IMR-90 (cell line): ENCODE results near the gene NEURL1. TPM values are rescaled to one million over a fixed set of nuclear protein-coding genes. Genes with fewer than 3 reads are reported as not detected.

Source experiments
- ATAC-seq: fragments of 200-7000 bp; cut with Tn5 transposase; 2 replicates; pipeline ENCODE4 v1.9.1; 2020; ENCODE audit warnings: low read depth, mild to moderate bottlenecking, moderate library complexity
- BruUV-seq: library from RNA; stranded (reverse); fragments of 400-500 nt; replicated peaks from 2 replicates; lab custom pipeline; 2021; lab: Mats Ljungman, UMichigan
- CTCF ChIA-PET: fragments of 300-600 bp; formaldehyde crosslinking; extraction: SDS; loops from one replicate; lab custom pipeline; 2021; ENCODE audit warnings: antibody characterized with exemption; lab: Yijun Ruan, JAX
- POLR2A ChIA-PET: fragments of 300-600 bp; sonication (Branson Sonifier 250); formaldehyde crosslinking; loops from one replicate; lab custom pipeline; 2022; ENCODE audit warnings: antibody characterized with exemption; ENCODE audit not compliant: unreplicated experiment; lab: Charles Lee
- DNase-seq: peaks from one replicate; pipeline ENCODE4 v3.0.0; 2013
- H2AFZ ChIP-seq: replicated peaks from 2 replicates; pipeline ENCODE3; 2013; ENCODE audit warnings: low read length, mild to moderate bottlenecking; ENCODE audit not compliant: poor library complexity
- H2AK5ac ChIP-seq: 2 replicates; pipeline ENCODE4 v1.6.1; 2013; ENCODE audit warnings: low read depth, low read length, inconsistent platforms
- H2AK9ac ChIP-seq: replicated peaks from 2 replicates; pipeline ENCODE3; 2013; ENCODE audit warnings: mild to moderate bottlenecking, low read depth, low read length, moderate library complexity; ENCODE audit not compliant: poor library complexity
- H2BK120ac ChIP-seq: 2 replicates; pipeline ENCODE4 v1.6.1; 2013; ENCODE audit warnings: low read depth, low read length, inconsistent platforms
- H2BK15ac ChIP-seq: 3 replicates; pipeline ENCODE4 v1.6.1; 2013; ENCODE audit warnings: low read depth, low read length, inconsistent platforms
- H2BK20ac ChIP-seq: 2 replicates; pipeline ENCODE4 v1.6.1; 2013; ENCODE audit warnings: low read depth, mild to moderate bottlenecking, inconsistent platforms, low read length, moderate library complexity
- H2BK5ac ChIP-seq: 2 replicates; pipeline ENCODE4 v1.6.1; 2013; ENCODE audit warnings: mild to moderate bottlenecking, low read depth, low read length, inconsistent platforms; ENCODE audit not compliant: poor library complexity, severe bottlenecking
- H3K14ac ChIP-seq: replicated peaks from 2 replicates; pipeline ENCODE4 v1.6.1; 2013; ENCODE audit warnings: low read depth, low read length, inconsistent platforms
- H3K18ac ChIP-seq: 2 replicates; pipeline ENCODE4 v1.6.1; 2013; ENCODE audit warnings: low read depth, low read length, control low read depth
- H3K23ac ChIP-seq: 2 replicates; pipeline ENCODE4 v1.6.1; 2013; ENCODE audit warnings: low read depth, low read length, inconsistent platforms
- H3K27ac ChIP-seq: 2 replicates; pipeline ENCODE4 v1.5.1; 2013; ENCODE audit warnings: mild to moderate bottlenecking, control low read depth, low read length; ENCODE audit not compliant: insufficient read depth
- H3K27me3 ChIP-seq: 2 replicates; pipeline ENCODE4 v1.6.1; 2013; ENCODE audit warnings: low read length; ENCODE audit not compliant: control insufficient read depth, insufficient read depth
- H3K36me3 ChIP-seq: 2 replicates; pipeline ENCODE4 v1.6.1; 2013; ENCODE audit warnings: low read length, mixed read lengths; ENCODE audit not compliant: control insufficient read depth, insufficient read depth
- H3K4ac ChIP-seq: 2 replicates; pipeline ENCODE4 v1.6.1; 2013; ENCODE audit warnings: low read depth, low read length, inconsistent platforms
- H3K4me1 ChIP-seq: 2 replicates; pipeline ENCODE4 v1.6.1; 2013; ENCODE audit warnings: low read length, mixed read lengths; ENCODE audit not compliant: control insufficient read depth, insufficient read depth
- H3K4me2 ChIP-seq: 2 replicates; pipeline ENCODE4 v1.6.1; 2013; ENCODE audit warnings: low read depth, mild to moderate bottlenecking, control low read depth, low read length, moderate library complexity
- H3K4me3 ChIP-seq: 2 replicates; pipeline ENCODE4 v1.5.1; 2013; ENCODE audit warnings: low read depth, mild to moderate bottlenecking, control low read depth, low read length, moderate library complexity; ENCODE audit not compliant: insufficient read depth
- H3K56ac ChIP-seq: 2 replicates; pipeline ENCODE4 v1.6.1; 2013; ENCODE audit warnings: low read length, inconsistent platforms; ENCODE audit not compliant: insufficient read depth; ENCODE audit errors: extremely low read depth
- H3K79me1 ChIP-seq, 2 experiments: 2 replicates each; pipeline ENCODE4 v1.6.1; 2013; ENCODE audit warnings: low read length in 2 of 2, inconsistent platforms in 1 of 2, low read depth in 1 of 2
- H3K9ac ChIP-seq: 2 replicates; pipeline ENCODE4 v1.6.1; 2013; ENCODE audit warnings: low read depth, low read length, control low read depth
- H3K9me1 ChIP-seq: 2 replicates; pipeline ENCODE4 v1.6.1; 2013; ENCODE audit warnings: low read length, inconsistent platforms; ENCODE audit not compliant: insufficient read depth
- H3K9me3 ChIP-seq: 2 replicates; pipeline ENCODE4 v1.6.1; 2013; ENCODE audit warnings: low read length; ENCODE audit not compliant: control insufficient read depth, insufficient read depth
- H4K20me1 ChIP-seq: 2 replicates; pipeline ENCODE4 v1.6.1; 2013; ENCODE audit warnings: low read length, inconsistent platforms; ENCODE audit not compliant: insufficient read depth
- H4K5ac ChIP-seq: 2 replicates; pipeline ENCODE4 v1.6.1; 2013; ENCODE audit warnings: mild to moderate bottlenecking, low read depth, low read length, control low read depth
- H4K8ac ChIP-seq, 2 experiments: 2 replicates each; pipeline ENCODE4 v1.6.1; 2013; ENCODE audit warnings: low read depth in 2 of 2, low read length in 2 of 2, control low read depth in 1 of 2, inconsistent platforms in 1 of 2
- H4K91ac ChIP-seq: 2 replicates; pipeline ENCODE4 v1.6.1; 2013; ENCODE audit warnings: low read depth, low read length, inconsistent platforms; ENCODE audit not compliant: insufficient read depth
- BHLHE40 ChIP-seq: fragments of 150-350 bp; IDR thresholded peaks from 2 replicates; pipeline ENCODE4 v1.6.1; 2016; ENCODE audit warnings: mild to moderate bottlenecking, low read depth, low read length
- CEBPB ChIP-seq: IDR thresholded peaks from 2 replicates; pipeline ENCODE4 v1.6.1; 2012; ENCODE audit warnings: low read depth, low read length, improper control_type of control experiment
- FOS ChIP-seq: fragments of 150-350 bp; IDR thresholded peaks from 2 replicates; pipeline ENCODE4 v1.6.1; 2016; ENCODE audit warnings: low read depth, low read length
- MAFK ChIP-seq: IDR thresholded peaks from 2 replicates; pipeline ENCODE4 v1.6.1; 2012; ENCODE audit warnings: low read depth, low read length, improper control_type of control experiment
- MXI1 ChIP-seq: IDR thresholded peaks from 2 replicates; pipeline ENCODE4 v1.6.1; 2012; ENCODE audit warnings: low read depth, mild to moderate bottlenecking, low read length, moderate library complexity, borderline replicate concordance
- NFE2L2 ChIP-seq: fragments of 150-350 bp; IDR thresholded peaks from 2 replicates; pipeline ENCODE4 v1.6.1; 2016; ENCODE audit warnings: low read depth, mild to moderate bottlenecking, low read length
- POLR2A ChIP-seq: IDR thresholded peaks from 2 replicates; pipeline ENCODE4 v1.6.1; 2012; ENCODE audit warnings: mild to moderate bottlenecking, low read depth, low read length
- RCOR1 ChIP-seq: IDR thresholded peaks from 2 replicates; pipeline ENCODE4 v1.6.1; 2012; ENCODE audit warnings: mild to moderate bottlenecking, low read length, improper control_type of control experiment; ENCODE audit not compliant: insufficient replicate concordance
- RFX5 ChIP-seq: IDR thresholded peaks from 2 replicates; pipeline ENCODE4 v1.8.0; 2012; ENCODE audit warnings: low read depth, mild to moderate bottlenecking, low read length, moderate library complexity
- SMC3 ChIP-seq: fragments of 150-350 bp; IDR thresholded peaks from 2 replicates; pipeline ENCODE4 v1.6.1; 2016; ENCODE audit warnings: low read depth, mild to moderate bottlenecking, antibody characterized with exemption, low read length, moderate library complexity
- USF2 ChIP-seq: fragments of 150-350 bp; IDR thresholded peaks from 2 replicates; pipeline ENCODE4 v1.6.1; 2017; ENCODE audit warnings: mild to moderate bottlenecking, antibody characterized with exemption, low read length, low read depth
- whole genome bisulfite sequencing, 2 experiments: methylation state at CpG; one replicate each; pipeline versions ENCODE4 v1.1.5 to v1.1.7; 2013; ENCODE audit warnings: missing lambda C conversion rate in 2 of 2; ENCODE audit not compliant: insufficient read length in 1 of 2; ENCODE audit errors: extremely low coverage in 2 of 2; 5-methylcytosine and 5-hydroxymethylcytosine counted together
- dilution Hi-C: fragments of 300-500 bp; cut with HindIII; formaldehyde crosslinking; loops from one replicate; pipeline ENCODE4 v1.14.3; 2018; ENCODE audit warnings: low sequenced_read_pairs; ENCODE audit not compliant: unreplicated experiment
- in situ Hi-C: fragments of 300-500 bp; cut with MboI; formaldehyde crosslinking; loops from 3 replicates; pipeline ENCODE4 v1.14.3; 2019; ENCODE audit warnings: low sequenced_read_pairs, inconsistent platforms, mixed read lengths
- intact Hi-C: fragments of 100-400 bp; cut with micrococcal nuclease; formaldehyde crosslinking; loops from 2 replicates; pipeline ENCODE4 v1.10.0; 2022
- polyA plus RNA-seq, 3 experiments: library from polyadenylated mRNA; depleted of rRNA; stranded (reverse); fragments of >200 nt; gene quantifications; 2 replicates each; pipeline ENCODE4 v1.2.3, GENCODE V29; 2012; ENCODE audit warnings: low replicate concordance in 1 of 3
- total RNA-seq: library from RNA; depleted of rRNA; stranded (reverse); fragments of >200 nt; gene quantifications from 2 replicates; pipeline ENCODE4 v1.2.3, GENCODE V29; 2012
- TF ChIP-seq, protein P1 (sequence below): fragments of 150-350 bp; IDR thresholded peaks from 2 replicates; pipeline ENCODE4 v1.6.1; 2016; ENCODE audit warnings: low read depth, mild to moderate bottlenecking, low read length, moderate library complexity, borderline replicate concordance

Gene NEURL1
- total and polyA plus RNA-seq, 2 of the 4 experiments (the other 2 are of a cell fraction): 0.36 to 0.82 TPM

GRCh38 chr10:103610083-103610472 lies 116.6 kb downstream of the NEURL1 start:
- Histone ChIP-seq H3K9me1 (peaks cover 11% of the 10 kb centered on the region; the same call in 1 of the 2 replicates), H3K9me3 (no peaks in the 10 kb centered on the region), H4K8ac (no peak overlapping the region), H3K23ac (no peak overlapping the region), H4K20me1 (no peaks in the 10 kb centered on the region), H2BK20ac (no peak overlapping the region), H2BK120ac (no peak overlapping the region), H3K36me3 (peaks cover 47% of the 10 kb centered on the region), H3K79me1 (peaks cover 4 to 37% of the 10 kb centered on the region in 2 experiments; a peak in 2 of 4 replicates), H4K91ac (no peak overlapping the region), H3K4me2 (no peak overlapping the region), H3K4me3 (no peak overlapping the region), H3K4me1 (peaks cover 16% of the 10 kb centered on the region), H3K9ac (no peak overlapping the region), H3K56ac (no peak overlapping the region), H3K27me3 (no peaks in the 10 kb centered on the region), H3K27ac (no peak overlapping the region), H2AK5ac (no peak overlapping the region), H2BK5ac (no peak overlapping the region), H2BK15ac (no peak overlapping the region), H3K14ac (no peak overlapping the region), H4K5ac (no peak overlapping the region), H2AFZ (no peak overlapping the region), H3K4ac (no peak overlapping the region), H3K18ac (no peak overlapping the region), H2AK9ac (no peak overlapping the region)
- intact Hi-C loops: no loop called here
- dilution Hi-C loops: loop anchor here (10.0 kb wide), 1 partner anchor 65 kb away; no protein-coding TSS in a partner anchor
- BruUV-seq: no TSS peak
- CTCF ChIA-PET: interaction anchor here (0.7 to 2.2 kb wide), 3 partner anchors 10 to 76 kb away, joined by 3 to 6 read pairs (median 5); no protein-coding TSS in a partner anchor
- no peak for DNase-seq
- no peak for ATAC-seq
- TF ChIP-seq CEBPB (no peak), BHLHE40 (no peak), RFX5 (no peak), NFE2L2 (no peak), MAFK (no peak), RCOR1 (no peak), FOS (no peak), MXI1 (no peak), SMC3 (no peak), POLR2A (no peak), USF2 (no peak)
- TF ChIP-seq, protein P1, sequence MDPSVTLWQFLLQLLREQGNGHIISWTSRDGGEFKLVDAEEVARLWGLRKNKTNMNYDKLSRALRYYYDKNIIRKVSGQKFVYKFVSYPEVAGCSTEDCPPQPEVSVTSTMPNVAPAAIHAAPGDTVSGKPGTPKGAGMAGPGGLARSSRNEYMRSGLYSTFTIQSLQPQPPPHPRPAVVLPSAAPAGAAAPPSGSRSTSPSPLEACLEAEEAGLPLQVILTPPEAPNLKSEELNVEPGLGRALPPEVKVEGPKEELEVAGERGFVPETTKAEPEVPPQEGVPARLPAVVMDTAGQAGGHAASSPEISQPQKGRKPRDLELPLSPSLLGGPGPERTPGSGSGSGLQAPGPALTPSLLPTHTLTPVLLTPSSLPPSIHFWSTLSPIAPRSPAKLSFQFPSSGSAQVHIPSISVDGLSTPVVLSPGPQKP: no peak
- no CpG with 5 or more reads among the region's 2 CpGs for WGBS, 2 experiments
- in situ Hi-C loops: loop anchor here (5.0 kb wide), 1 partner anchor 77 kb away; no protein-coding TSS in a partner anchor
- POLR2A ChIA-PET: no interaction called here
